IMR-90 (cell line): ENCODE results near the gene RMND1. TPM values are rescaled to one million over a fixed set of nuclear protein-coding genes. Genes with fewer than 3 reads are reported as not detected.

Experiments
- ATAC-seq: fragments of 200-7000 bp; cut with Tn5 transposase; 2 replicates; pipeline ENCODE4 v1.9.1; 2020; ENCODE audit warnings: low read depth, mild to moderate bottlenecking, moderate library complexity
- BruUV-seq: library from RNA; stranded (reverse); fragments of 400-500 nt; replicated peaks from 2 replicates; lab custom pipeline; 2021; lab: Mats Ljungman, UMichigan
- CTCF ChIA-PET: fragments of 300-600 bp; formaldehyde crosslinking; extraction: SDS; loops from one replicate; lab custom pipeline; 2021; ENCODE audit warnings: antibody characterized with exemption; lab: Yijun Ruan, JAX
- POLR2A ChIA-PET: fragments of 300-600 bp; sonication (Branson Sonifier 250); formaldehyde crosslinking; loops from one replicate; lab custom pipeline; 2022; ENCODE audit warnings: antibody characterized with exemption; ENCODE audit not compliant: unreplicated experiment; lab: Charles Lee
- DNase-seq: peaks from one replicate; pipeline ENCODE4 v3.0.0; 2013
- H2AFZ ChIP-seq: replicated peaks from 2 replicates; pipeline ENCODE3; 2013; ENCODE audit warnings: low read length, mild to moderate bottlenecking; ENCODE audit not compliant: poor library complexity
- H2AK5ac ChIP-seq: 2 replicates; pipeline ENCODE4 v1.6.1; 2013; ENCODE audit warnings: low read depth, low read length, inconsistent platforms
- H2AK9ac ChIP-seq: replicated peaks from 2 replicates; pipeline ENCODE3; 2013; ENCODE audit warnings: mild to moderate bottlenecking, low read depth, low read length, moderate library complexity; ENCODE audit not compliant: poor library complexity
- H2BK120ac ChIP-seq: 2 replicates; pipeline ENCODE4 v1.6.1; 2013; ENCODE audit warnings: low read depth, low read length, inconsistent platforms
- H2BK15ac ChIP-seq: 3 replicates; pipeline ENCODE4 v1.6.1; 2013; ENCODE audit warnings: low read depth, low read length, inconsistent platforms
- H2BK20ac ChIP-seq: 2 replicates; pipeline ENCODE4 v1.6.1; 2013; ENCODE audit warnings: low read depth, mild to moderate bottlenecking, inconsistent platforms, low read length, moderate library complexity
- H2BK5ac ChIP-seq: 2 replicates; pipeline ENCODE4 v1.6.1; 2013; ENCODE audit warnings: mild to moderate bottlenecking, low read depth, low read length, inconsistent platforms; ENCODE audit not compliant: poor library complexity, severe bottlenecking
- H3K14ac ChIP-seq: replicated peaks from 2 replicates; pipeline ENCODE4 v1.6.1; 2013; ENCODE audit warnings: low read depth, low read length, inconsistent platforms
- H3K18ac ChIP-seq: 2 replicates; pipeline ENCODE4 v1.6.1; 2013; ENCODE audit warnings: low read depth, low read length, control low read depth
- H3K23ac ChIP-seq: 2 replicates; pipeline ENCODE4 v1.6.1; 2013; ENCODE audit warnings: low read depth, low read length, inconsistent platforms
- H3K27ac ChIP-seq: 2 replicates; pipeline ENCODE4 v1.5.1; 2013; ENCODE audit warnings: mild to moderate bottlenecking, control low read depth, low read length; ENCODE audit not compliant: insufficient read depth
- H3K27me3 ChIP-seq: 2 replicates; pipeline ENCODE4 v1.6.1; 2013; ENCODE audit warnings: low read length; ENCODE audit not compliant: control insufficient read depth, insufficient read depth
- H3K36me3 ChIP-seq: 2 replicates; pipeline ENCODE4 v1.6.1; 2013; ENCODE audit warnings: low read length, mixed read lengths; ENCODE audit not compliant: control insufficient read depth, insufficient read depth
- H3K4ac ChIP-seq: 2 replicates; pipeline ENCODE4 v1.6.1; 2013; ENCODE audit warnings: low read depth, low read length, inconsistent platforms
- H3K4me1 ChIP-seq: 2 replicates; pipeline ENCODE4 v1.6.1; 2013; ENCODE audit warnings: low read length, mixed read lengths; ENCODE audit not compliant: control insufficient read depth, insufficient read depth
- H3K4me2 ChIP-seq: 2 replicates; pipeline ENCODE4 v1.6.1; 2013; ENCODE audit warnings: low read depth, mild to moderate bottlenecking, control low read depth, low read length, moderate library complexity
- H3K4me3 ChIP-seq: 2 replicates; pipeline ENCODE4 v1.5.1; 2013; ENCODE audit warnings: low read depth, mild to moderate bottlenecking, control low read depth, low read length, moderate library complexity; ENCODE audit not compliant: insufficient read depth
- H3K56ac ChIP-seq: 2 replicates; pipeline ENCODE4 v1.6.1; 2013; ENCODE audit warnings: low read length, inconsistent platforms; ENCODE audit not compliant: insufficient read depth; ENCODE audit errors: extremely low read depth
- H3K79me1 ChIP-seq, 2 experiments: 2 replicates each; pipeline ENCODE4 v1.6.1; 2013; ENCODE audit warnings: low read length in 2 of 2, inconsistent platforms in 1 of 2, low read depth in 1 of 2
- H3K9ac ChIP-seq: 2 replicates; pipeline ENCODE4 v1.6.1; 2013; ENCODE audit warnings: low read depth, low read length, control low read depth
- H3K9me1 ChIP-seq: 2 replicates; pipeline ENCODE4 v1.6.1; 2013; ENCODE audit warnings: low read length, inconsistent platforms; ENCODE audit not compliant: insufficient read depth
- H3K9me3 ChIP-seq: 2 replicates; pipeline ENCODE4 v1.6.1; 2013; ENCODE audit warnings: low read length; ENCODE audit not compliant: control insufficient read depth, insufficient read depth
- H4K20me1 ChIP-seq: 2 replicates; pipeline ENCODE4 v1.6.1; 2013; ENCODE audit warnings: low read length, inconsistent platforms; ENCODE audit not compliant: insufficient read depth
- H4K5ac ChIP-seq: 2 replicates; pipeline ENCODE4 v1.6.1; 2013; ENCODE audit warnings: mild to moderate bottlenecking, low read depth, low read length, control low read depth
- H4K8ac ChIP-seq, 2 experiments: 2 replicates each; pipeline ENCODE4 v1.6.1; 2013; ENCODE audit warnings: low read depth in 2 of 2, low read length in 2 of 2, control low read depth in 1 of 2, inconsistent platforms in 1 of 2
- H4K91ac ChIP-seq: 2 replicates; pipeline ENCODE4 v1.6.1; 2013; ENCODE audit warnings: low read depth, low read length, inconsistent platforms; ENCODE audit not compliant: insufficient read depth
- MXI1 ChIP-seq: IDR thresholded peaks from 2 replicates; pipeline ENCODE4 v1.6.1; 2012; ENCODE audit warnings: low read depth, mild to moderate bottlenecking, low read length, moderate library complexity, borderline replicate concordance
- POLR2A ChIP-seq: IDR thresholded peaks from 2 replicates; pipeline ENCODE4 v1.6.1; 2012; ENCODE audit warnings: mild to moderate bottlenecking, low read depth, low read length
- WGBS, 2 experiments: methylation state at CpG; one replicate each; pipeline versions ENCODE4 v1.1.5 to v1.1.7; 2013; ENCODE audit warnings: missing lambda C conversion rate in 2 of 2; ENCODE audit not compliant: insufficient read length in 1 of 2; ENCODE audit errors: extremely low coverage in 2 of 2; 5-methylcytosine and 5-hydroxymethylcytosine counted together
- dilution Hi-C: fragments of 300-500 bp; cut with HindIII; formaldehyde crosslinking; loops from one replicate; pipeline ENCODE4 v1.14.3; 2018; ENCODE audit warnings: low sequenced_read_pairs; ENCODE audit not compliant: unreplicated experiment
- in situ Hi-C: fragments of 300-500 bp; cut with MboI; formaldehyde crosslinking; loops from 3 replicates; pipeline ENCODE4 v1.14.3; 2019; ENCODE audit warnings: low sequenced_read_pairs, inconsistent platforms, mixed read lengths
- intact Hi-C: fragments of 100-400 bp; cut with micrococcal nuclease; formaldehyde crosslinking; loops from 2 replicates; pipeline ENCODE4 v1.10.0; 2022
- polyA plus RNA-seq, 3 experiments: library from polyadenylated mRNA; depleted of rRNA; stranded (reverse); fragments of >200 nt; gene quantifications; 2 replicates each; pipeline ENCODE4 v1.2.3, GENCODE V29; 2012; ENCODE audit warnings: low replicate concordance in 1 of 3
- total RNA-seq: library from RNA; depleted of rRNA; stranded (reverse); fragments of >200 nt; gene quantifications from 2 replicates; pipeline ENCODE4 v1.2.3, GENCODE V29; 2012

The RMND1 gene
- total and polyA plus RNA-seq, 2 of the 4 experiments (the other 2 are of a cell fraction): 13.1 to 24.6 TPM

GRCh38 chr6:151390851-151391470 lies 61.0 kb downstream of the RMND1 start:
- peaks cover 14 to 52% of the 10 kb centered on the region in 2 experiments for H3K79me1 ChIP-seq
- H3K27ac ChIP-seq: peak overlapping the region; percentile 98
- no peak overlapping the region; the same call in 1 of the 2 replicates for H3K56ac ChIP-seq
- peak overlapping the region; percentile 70; the same call in 1 of the 2 replicates for H4K5ac ChIP-seq
- H4K91ac ChIP-seq: peak overlapping the region; percentile 67; the same call in 1 of the 2 replicates
- BruUV-seq: no TSS peak
- peak overlapping the region; percentile 33; the same call in 1 of the 2 replicates for H2AK5ac ChIP-seq
- intact Hi-C loops: loop anchor here (5.0 kb wide), 2 partner anchors 499 to 706 kb away; no protein-coding TSS in a partner anchor
- DNase-seq (peak; percentile 60), ATAC-seq (peak; percentile 4)
- peak overlapping the region; percentile 93 for H3K9ac ChIP-seq
- no peak; the same call in none of the 2 replicates for TF ChIP-seq POLR2A
- TF ChIP-seq MXI1: 0 out of 2 replicates have a peak, but pooled peaks have one; percentile 36
- H4K20me1 ChIP-seq: peaks cover 44% of the 10 kb centered on the region
- peaks cover 7% of the 10 kb centered on the region for H3K4me1 ChIP-seq
- H2AFZ ChIP-seq: peak overlapping the region; percentile 90
- in situ Hi-C loops: no loop called here
- H2BK120ac ChIP-seq: no peak overlapping the region
- POLR2A ChIA-PET: interaction anchor here (0.6 to 0.7 kb wide), 2 partner anchors 16 to 58 kb away, joined by 3 read pairs; no protein-coding TSS in a partner anchor
- H3K18ac ChIP-seq: peak overlapping the region; percentile 43; the same call in 1 of the 2 replicates
- H4K8ac ChIP-seq: peak overlapping the region in 1 of 2 experiments; percentile 75; a peak in 1 of 4 replicates
- no peaks in the 10 kb centered on the region for H3K9me3 ChIP-seq
- H3K4me2 ChIP-seq: peak overlapping the region; percentile 40; the same call in 1 of the 2 replicates
- CTCF ChIA-PET: no interaction called here
- no peak overlapping the region for H2BK15ac ChIP-seq
- no peak overlapping the region for H2BK20ac ChIP-seq
- no peaks in the 10 kb centered on the region for H3K27me3 ChIP-seq
- 1% methylated on average over 28 of the region's 78 CpGs; no CpG with 5 or more reads in 1 of the 2 experiments for WGBS, 2 experiments
- dilution Hi-C loops: no loop called here
- no peak overlapping the region; the same call in 1 of the 2 replicates for H3K14ac ChIP-seq
- H3K23ac ChIP-seq: peak overlapping the region; percentile 14; the same call in 1 of the 2 replicates
- peak overlapping the region; percentile 75 for H3K4ac ChIP-seq
- H3K36me3 ChIP-seq: peaks cover 2% of the 10 kb centered on the region; the same call in 1 of the 2 replicates
- peak overlapping the region; percentile 98 for H2AK9ac ChIP-seq
- peak overlapping the region; percentile 96 for H2BK5ac ChIP-seq
- H3K4me3 ChIP-seq: peak overlapping the region; percentile 88
- H3K9me1 ChIP-seq: 0 out of 2 replicates have a peak, but pooled peaks cover 15% of the 10 kb centered on the region
